HCT116 (cell line): ENCODE data around the gene ZBTB7C. TPM values are rescaled to one million over a fixed set of nuclear protein-coding genes. Genes with fewer than 3 reads are reported as not detected.

Experiments used
- ATAC-seq: fragments of 200-7000 bp; cut with Tn5 transposase; 2 replicates; pipeline ENCODE4 v1.9.1; 2020; ENCODE audit warnings: mild to moderate bottlenecking, moderate library complexity
- BruUV-seq: library from RNA; stranded (reverse); fragments of 400-500 nt; replicated peaks from 2 replicates; lab custom pipeline; 2021; lab: Mats Ljungman, UMichigan
- CTCF ChIA-PET: fragments of 300-600 bp; sonication (Branson Sonifier 250); formaldehyde crosslinking; loops from one replicate; lab custom pipeline; 2021; ENCODE audit warnings: antibody characterized with exemption; lab: Charles Lee
- POLR2A ChIA-PET: fragments of 300-600, 350-600 bp; sonication (Branson Sonifier 250); formaldehyde crosslinking; loops from one replicate; lab custom pipeline; 2021; ENCODE audit warnings: antibody characterized with exemption; lab: Charles Lee
- RAD21 ChIA-PET, 2 experiments: fragments of 300-600 bp; sonication (Branson Sonifier 250); formaldehyde crosslinking; loops; one replicate each; lab custom pipeline; 2023; ENCODE audit warnings: low total read pairs in 2 of 2; ENCODE audit not compliant: uncharacterized antibody in 2 of 2, unreplicated experiment in 2 of 2, low non-redundant PET in 1 of 2; lab: Charles Lee
- DNase-seq: peaks from one replicate; pipeline ENCODE4 v3.0.0-alpha.2; 2010; ENCODE audit warnings: low read depth, low spot score
- H2AFZ ChIP-seq: fragments of 200-600 bp; shearing (Covaris generic), sonication (generic); 2 replicates; pipeline ENCODE4 v1.6.1; 2017; ENCODE audit warnings: low read depth, mixed run types, mixed read lengths, antibody characterized with exemption, low read length; ENCODE audit not compliant: poor library complexity, severe bottlenecking
- H3K27ac ChIP-seq: 2 replicates; pipeline ENCODE4 v1.5.1; 2012; ENCODE audit warnings: low read depth, low read length
- H3K27me3 ChIP-seq: fragments of 200-600 bp; sonication (generic); 2 replicates; pipeline ENCODE4 v1.6.1; 2016; ENCODE audit warnings: mixed run types, low read length, mixed read lengths; ENCODE audit not compliant: insufficient read depth
- H3K36me3 ChIP-seq, 2 experiments: fragments of 200-500 bp in 1 of 2; fragments of 200-600 bp in 1 of 2; sonication (Bioruptor generic) in 1 of 2; sonication (generic) in 1 of 2; 2 replicates each; pipeline versions ENCODE4 v1.5.1 to v1.6.1; 2014 to 2016; ENCODE audit warnings: low read length in 2 of 2, inconsistent platforms in 1 of 2, mixed read lengths in 1 of 2, mixed run types in 1 of 2; ENCODE audit not compliant: insufficient read depth in 2 of 2, control insufficient read depth in 1 of 2
- H3K4me1 ChIP-seq, 2 experiments: fragments of 200-600 bp in 1 of 2; sonication (generic) in 1 of 2; 2 replicates each; pipeline versions ENCODE4 v1.5.1 to v1.6.1; 2012 to 2017; ENCODE audit warnings: low read length in 2 of 2, inconsistent platforms in 1 of 2, mild to moderate bottlenecking in 1 of 2, mixed read lengths in 1 of 2, mixed run types in 1 of 2, moderate library complexity in 1 of 2; ENCODE audit not compliant: insufficient read depth in 2 of 2, control insufficient read depth in 1 of 2
- H3K4me2 ChIP-seq: fragments of 200-600 bp; sonication (generic); 2 replicates; pipeline ENCODE4 v1.6.1; 2017; ENCODE audit warnings: mixed run types, low read length, mixed read lengths
- H3K4me3 ChIP-seq, 2 experiments: fragments of 200-600 bp in 1 of 2; sonication (generic) in 1 of 2; replicated peaks in 1 of 2; 2 replicates each; pipeline ENCODE4 v1.5.1; 2011 to 2016; ENCODE audit warnings: low read length in 2 of 2, control low read depth in 1 of 2, low read depth in 1 of 2, mild to moderate bottlenecking in 1 of 2, mixed read lengths in 1 of 2, mixed run types in 1 of 2
- H3K79me2 ChIP-seq: fragments of 200-600 bp; sonication (generic); 2 replicates; pipeline ENCODE4 v1.6.1; 2017; ENCODE audit warnings: mild to moderate bottlenecking, mixed run types, low read length, moderate library complexity, mixed read lengths; ENCODE audit not compliant: insufficient read depth
- H3K9ac ChIP-seq: fragments of 200-600 bp; sonication (generic); 2 replicates; pipeline ENCODE4 v1.6.1; 2016; ENCODE audit warnings: low read length, mixed read lengths
- H3K9me2 ChIP-seq: fragments of 200-600 bp; sonication (generic), shearing (Covaris generic); 2 replicates; pipeline ENCODE4 v1.6.1; 2017; ENCODE audit warnings: mixed run types, mild to moderate bottlenecking, moderate library complexity; ENCODE audit not compliant: insufficient read depth
- H3K9me3 ChIP-seq, 2 experiments: fragments of 200-500 bp in 1 of 2; fragments of 200-600 bp in 1 of 2; sonication (Bioruptor generic) in 1 of 2; sonication (generic) in 1 of 2; 2 replicates each; pipeline ENCODE4 v1.6.1; 2014 to 2017; ENCODE audit warnings: low read length in 2 of 2, mixed read lengths in 2 of 2, inconsistent platforms in 1 of 2, low read depth in 1 of 2, mild to moderate bottlenecking in 1 of 2, mixed run types in 1 of 2, moderate library complexity in 1 of 2; ENCODE audit not compliant: control insufficient read depth in 1 of 2, insufficient read depth in 1 of 2
- H4K20me1 ChIP-seq: fragments of 200-600 bp; sonication (generic), shearing (Covaris generic); 2 replicates; pipeline ENCODE4 v1.6.1; 2017; ENCODE audit warnings: mixed run types, mild to moderate bottlenecking, moderate library complexity; ENCODE audit not compliant: insufficient read depth
- ATF3 ChIP-seq: IDR thresholded peaks from 2 replicates; pipeline ENCODE4 v1.6.1; 2012
- CBX3 ChIP-seq: IDR thresholded peaks from 2 replicates; pipeline ENCODE4 v1.6.1; 2012; ENCODE audit warnings: low read depth
- CEBPB ChIP-seq: IDR thresholded peaks from 2 replicates; pipeline ENCODE4 v1.6.1; 2012; ENCODE audit warnings: low read depth
- CTCF ChIP-seq, 3 experiments: fragments of 200-600 bp in 1 of 3; sonication (generic) in 1 of 3; IDR thresholded peaks in 2 of 3; conservative IDR thresholded peaks in 1 of 3; 2 replicates each; pipeline ENCODE4 v1.5.1; 2012 to 2017; ENCODE audit warnings: low read depth in 2 of 3, low read length in 2 of 3, antibody characterized with exemption in 1 of 3, borderline replicate concordance in 1 of 3, control low read depth in 1 of 3, mild to moderate bottlenecking in 1 of 3, mixed read lengths in 1 of 3, mixed run types in 1 of 3, moderate library complexity in 1 of 3; ENCODE audit not compliant: insufficient read depth in 1 of 3
- EGR1 ChIP-seq: IDR thresholded peaks from 2 replicates; pipeline ENCODE4 v1.6.1; 2012; ENCODE audit warnings: low read depth
- ELF1 ChIP-seq: IDR thresholded peaks from 2 replicates; pipeline ENCODE4 v1.6.1; 2012; ENCODE audit warnings: low read depth, borderline replicate concordance
- EZH2 ChIP-seq: fragments of 200-600 bp; sonication (generic); IDR thresholded peaks from 2 replicates; pipeline ENCODE4 v1.6.1; 2017; ENCODE audit warnings: antibody characterized with exemption, mixed run types
- EZH2phosphoT487 ChIP-seq: fragments of 200-600 bp; IDR thresholded peaks from 2 replicates; pipeline ENCODE4 v1.6.1; 2018; ENCODE audit warnings: antibody characterized with exemption, borderline replicate concordance
- FOSL1 ChIP-seq: IDR thresholded peaks from 2 replicates; pipeline ENCODE4 v1.6.1; 2012; ENCODE audit warnings: low read depth
- JUND ChIP-seq: IDR thresholded peaks from 2 replicates; pipeline ENCODE4 v1.6.1; 2012
- MAX ChIP-seq: IDR thresholded peaks from 2 replicates; pipeline ENCODE4 v1.6.1; 2012
- POLR2A ChIP-seq: IDR thresholded peaks from 2 replicates; pipeline ENCODE4 v1.7.0; 2011; ENCODE audit warnings: borderline replicate concordance; ENCODE audit not compliant: insufficient read depth, insufficient read length; ENCODE audit errors: extremely low read depth
- POLR2AphosphoS5 ChIP-seq: IDR thresholded peaks from 2 replicates; pipeline ENCODE4 v1.6.1; 2011; ENCODE audit warnings: mild to moderate bottlenecking, low read depth, low read length, moderate library complexity
- RAD21 ChIP-seq: IDR thresholded peaks from 2 replicates; pipeline ENCODE4 v1.6.1; 2012; ENCODE audit warnings: low read depth, mild to moderate bottlenecking
- REST ChIP-seq: IDR thresholded peaks from 2 replicates; pipeline ENCODE4 v1.6.1; 2012; ENCODE audit warnings: low read depth
- SP1 ChIP-seq: IDR thresholded peaks from 2 replicates; pipeline ENCODE4 v1.6.1; 2012; ENCODE audit warnings: low read depth
- YY1 ChIP-seq: IDR thresholded peaks from 2 replicates; pipeline ENCODE4 v1.6.1; 2011; ENCODE audit warnings: low read length, low read depth, moderate library complexity, mild to moderate bottlenecking; ENCODE audit not compliant: insufficient replicate concordance; ENCODE audit errors: extremely low read depth
- ZBTB33 ChIP-seq: IDR thresholded peaks from 2 replicates; pipeline ENCODE4 v1.6.1; 2011; ENCODE audit warnings: mild to moderate bottlenecking, low read length, moderate library complexity; ENCODE audit not compliant: insufficient replicate concordance; ENCODE audit errors: extremely low read depth
- ZNF274 ChIP-seq: fragments of 200-500 bp; sonication (Bioruptor generic); IDR thresholded peaks from 2 replicates; pipeline ENCODE4 v1.6.1; 2014; ENCODE audit warnings: mild to moderate bottlenecking, low read depth, low read length, inconsistent platforms
- intact Hi-C: fragments of 100-400 bp; cut with micrococcal nuclease; formaldehyde crosslinking; loops from 2 replicates; pipeline ENCODE4 v1.10.0; 2022
- total RNA-seq: library from RNA; stranded (reverse); gene quantifications from one replicate; pipeline ENCODE4 v1.2.1, GENCODE V29; 2021; ENCODE audit not compliant: unreplicated experiment

The ZBTB7C gene
- total RNA-seq, 1 experiment from 2014 or later: 0.37 TPM

- no peak overlapping the region for H3K27ac ChIP-seq
- POLR2A ChIA-PET: no interaction called here
- H3K4me3 ChIP-seq: no peak overlapping the region
These were observed 422.4 kb downstream of the ZBTB7C start for GRCh38 chr18:47986620-47987387.

More at GRCh38 chr18:47986620-47987387, 422.4 kb downstream of the ZBTB7C start:
- no peak for DNase-seq
- intact Hi-C loops: no loop called here
- Histone ChIP-seq H3K36me3 (no peaks in the 10 kb centered on the region), H2AFZ (no peak overlapping the region), H4K20me1 (no peaks in the 10 kb centered on the region), H3K9me3 (no peaks in the 10 kb centered on the region), H3K27me3 (no peaks in the 10 kb centered on the region), H3K9me2 (no peaks in the 10 kb centered on the region), H3K9ac (no peak overlapping the region), H3K4me2 (no peak overlapping the region), H3K79me2 (no peaks in the 10 kb centered on the region), H3K4me1 (no peaks in the 10 kb centered on the region)
- no TSS peak for BruUV-seq
- ATAC-seq: no peak
- ChIA-PET CTCF (interaction anchor here (1.5 kb wide), 1 partner anchor 11 kb away, joined by 3 read pairs; no protein-coding TSS in a partner anchor), RAD21 (no interaction called here)
- TF ChIP-seq CEBPB: no peak
- no peak for TF ChIP-seq CTCF (IDR thresholded peaks at IDR 0.05 in 2 of 3, conservative IDR thresholded peaks at IDR 0.05 in 1 of 3; ENCODE audit: borderline replicate concordance in 1 of 3, insufficient read depth in 1 of 3, low read depth in 2 of 3, low read length in 2 of 3)
- no peak for TF ChIP-seq JUND
- TF ChIP-seq MAX: no peak
- no peak for TF ChIP-seq ZNF274
- TF ChIP-seq EGR1: no peak
- TF ChIP-seq REST: no peak
- TF ChIP-seq POLR2AphosphoS5: no peak
- TF ChIP-seq POLR2A: no peak
- TF ChIP-seq CBX3: no peak
- no peak for TF ChIP-seq ZBTB33
- no peak for TF ChIP-seq YY1
- no peak for TF ChIP-seq ELF1
- TF ChIP-seq EZH2: no peak
- no peak for TF ChIP-seq RAD21
- TF ChIP-seq ATF3: no peak
- no peak for TF ChIP-seq FOSL1
- TF ChIP-seq EZH2phosphoT487: no peak
- no peak for TF ChIP-seq SP1
